Measurements from ENCODE around the gene DCN. TPM values are rescaled to one million over a fixed set of nuclear protein-coding genes. Genes with fewer than 3 reads are reported as not detected.

DCN gene, protein sequence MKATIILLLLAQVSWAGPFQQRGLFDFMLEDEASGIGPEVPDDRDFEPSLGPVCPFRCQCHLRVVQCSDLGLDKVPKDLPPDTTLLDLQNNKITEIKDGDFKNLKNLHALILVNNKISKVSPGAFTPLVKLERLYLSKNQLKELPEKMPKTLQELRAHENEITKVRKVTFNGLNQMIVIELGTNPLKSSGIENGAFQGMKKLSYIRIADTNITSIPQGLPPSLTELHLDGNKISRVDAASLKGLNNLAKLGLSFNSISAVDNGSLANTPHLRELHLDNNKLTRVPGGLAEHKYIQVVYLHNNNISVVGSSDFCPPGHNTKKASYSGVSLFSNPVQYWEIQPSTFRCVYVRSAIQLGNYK
- total RNA-seq (2021) (2.0 to 7.4 TPM (median 3.4 TPM) in 3 replicates), Bru-seq, nascent RNA (not detected)
- long read RNA-seq, experiment 1: 0 reads
- long read RNA-seq, experiment 2: 0 reads
- long read RNA-seq, experiment 3: 0 reads

- Mint-ChIP-seq H3K4me1 (peaks cover 19% of the 10 kb centered on the region), H3K9me3 (no peaks in the 10 kb centered on the region), H3K27me3 (ENCODE audit: low read depth) (no peaks in the 10 kb centered on the region), H3K4me3 (no peak within 1 kb of the TSS), H3K36me3 (no peaks in the 10 kb centered on the region), H3K27ac (no peak within 1 kb of the TSS)
- no peak for ATAC-seq
- no peak for DNase-seq (ENCODE audit: low spot score)
- TF ChIP-seq TEAD4 (CRISPR knock-in tag; IDR thresholded peaks at IDR 0.05): no peak
- TF ChIP-seq E2F5 (CRISPR knock-in tag; IDR thresholded peaks at IDR 0.05): no peak
- no peak for TF ChIP-seq ZNF219 (CRISPR knock-in tag; IDR thresholded peaks at IDR 0.05; ENCODE audit: borderline replicate concordance)
- no peak for TF ChIP-seq ATF3 (CRISPR knock-in tag; conservative IDR thresholded peaks at IDR 0.05)
- no peak for TF ChIP-seq NFE2L1 (CRISPR knock-in tag; IDR thresholded peaks at IDR 0.05)
- no peak for TF ChIP-seq MAX (CRISPR knock-in tag; IDR thresholded peaks at IDR 0.05)
- no peak for TF ChIP-seq IRF1 (CRISPR knock-in tag; IDR thresholded peaks at IDR 0.05)
- TF ChIP-seq, protein P1, sequence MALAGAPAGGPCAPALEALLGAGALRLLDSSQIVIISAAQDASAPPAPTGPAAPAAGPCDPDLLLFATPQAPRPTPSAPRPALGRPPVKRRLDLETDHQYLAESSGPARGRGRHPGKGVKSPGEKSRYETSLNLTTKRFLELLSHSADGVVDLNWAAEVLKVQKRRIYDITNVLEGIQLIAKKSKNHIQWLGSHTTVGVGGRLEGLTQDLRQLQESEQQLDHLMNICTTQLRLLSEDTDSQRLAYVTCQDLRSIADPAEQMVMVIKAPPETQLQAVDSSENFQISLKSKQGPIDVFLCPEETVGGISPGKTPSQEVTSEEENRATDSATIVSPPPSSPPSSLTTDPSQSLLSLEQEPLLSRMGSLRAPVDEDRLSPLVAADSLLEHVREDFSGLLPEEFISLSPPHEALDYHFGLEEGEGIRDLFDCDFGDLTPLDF (CRISPR knock-in tag; IDR thresholded peaks at IDR 0.05): no peak
- TF ChIP-seq EMX1 (CRISPR knock-in tag; IDR thresholded peaks at IDR 0.05): no peak
- CTCF ChIA-PET: interaction anchor here (1.3 kb wide), 1 partner anchor 224 kb away, joined by 3 read pairs; no protein-coding TSS in a partner anchor
- POLR2A ChIA-PET: no interaction called here
These were observed at the start of gene DCN for GRCh38 chr12:91182636-91183455. Gene DCN, minus strand, starts transcription at chr12:91182817. Its CDS starts 4,265 bp downstream, at chr12:91178552.

GRCh38 chr12:91230841-91231240, 48.2 kb upstream of the DCN start:
- Mint-ChIP-seq H3K27ac (no peak overlapping the region), H3K36me3 (no peaks in the 10 kb centered on the region), H3K9me3 (no peaks in the 10 kb centered on the region), H3K4me1 (no peaks in the 10 kb centered on the region), H3K4me3 (no peak overlapping the region), H3K27me3 (ENCODE audit: low read depth) (no peaks in the 10 kb centered on the region)
- DNase-seq (ENCODE audit: low spot score) (no peak), ATAC-seq (no peak)
- TF ChIP-seq JUN (CRISPR knock-in tag; IDR thresholded peaks at IDR 0.05) (no peak), KAT7 (CRISPR knock-in tag; IDR thresholded peaks at IDR 0.05; ENCODE audit: borderline replicate concordance) (no peak), SP1 (CRISPR knock-in tag; conservative IDR thresholded peaks at IDR 0.05) (no peak), GABPB1 (CRISPR knock-in tag; IDR thresholded peaks at IDR 0.05) (no peak), NFE2L1 (CRISPR knock-in tag; IDR thresholded peaks at IDR 0.05) (no peak), ZNF219 (CRISPR knock-in tag; IDR thresholded peaks at IDR 0.05; ENCODE audit: borderline replicate concordance) (no peak), ZNF512 (CRISPR knock-in tag; IDR thresholded peaks at IDR 0.05; ENCODE audit: borderline replicate concordance) (no peak)
- POLR2A ChIA-PET: no interaction called here
- CTCF ChIA-PET: no interaction called here

GRCh38 chr12:91226951-91227350, 44.3 kb upstream of the DCN start:
- CTCF ChIA-PET: no interaction called here
- no peaks in the 10 kb centered on the region for H3K27me3 Mint-ChIP-seq (ENCODE audit: low read depth)
- H3K4me3 Mint-ChIP-seq: no peak overlapping the region
- no peak overlapping the region for H3K27ac Mint-ChIP-seq
- TF ChIP-seq CBFB (CRISPR knock-in tag; IDR thresholded peaks at IDR 0.05; ENCODE audit: low read depth): no peak
- TF ChIP-seq SOX15 (CRISPR knock-in tag; IDR thresholded peaks at IDR 0.05): no peak
- no peak for TF ChIP-seq PRRX2 (CRISPR knock-in tag; IDR thresholded peaks at IDR 0.05)
- no peaks in the 10 kb centered on the region for H3K36me3 Mint-ChIP-seq
- H3K9me3 Mint-ChIP-seq: no peaks in the 10 kb centered on the region
- POLR2A ChIA-PET: no interaction called here
- H3K4me1 Mint-ChIP-seq: no peaks in the 10 kb centered on the region
- no peak for ATAC-seq
- DNase-seq (ENCODE audit: low spot score): no peak

All from WTC11 (cell line).